ENCODE data around the gene MYD88.

DNA sequence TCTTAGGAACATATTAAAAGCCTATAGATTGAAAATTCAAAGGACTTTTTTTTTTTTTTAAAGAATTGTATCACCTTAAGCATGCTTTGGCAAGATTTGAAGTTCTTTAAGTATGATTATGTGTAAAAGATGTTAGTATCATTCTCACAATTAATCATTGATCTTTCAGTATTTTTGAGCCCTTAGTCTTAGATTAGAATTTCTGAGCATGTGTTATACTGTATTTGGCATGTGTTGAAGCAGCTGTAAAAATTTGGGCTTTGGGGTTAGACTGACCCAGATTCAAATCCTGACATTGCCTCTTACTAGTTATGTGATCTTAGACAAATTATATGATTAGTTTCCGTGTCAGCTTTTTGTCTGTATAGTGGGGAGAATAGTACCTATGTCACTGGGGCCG lies 33.2 kb downstream of the MYD88 start:
- TF ChIP-seq EZH2 (IDR thresholded peaks at IDR 0.05; ENCODE audit: insufficient read depth, poor library complexity, severe bottlenecking) = no peak
- no peak for TF ChIP-seq EZH2phosphoT487 (IDR thresholded peaks at IDR 0.05; ENCODE audit: insufficient read depth, low read depth)
